ENCODE results near the gene CAP1. TPM values are rescaled to one million over a fixed set of nuclear protein-coding genes. Genes with fewer than 3 reads are reported as not detected.

The CAP1 gene
- total and polyA plus RNA-seq, 10 of the 15 experiments (the other 5 are each of a cell fraction or from before 2014, with no cell fraction given) = 360 to 500 (median 431) TPM

DNA sequence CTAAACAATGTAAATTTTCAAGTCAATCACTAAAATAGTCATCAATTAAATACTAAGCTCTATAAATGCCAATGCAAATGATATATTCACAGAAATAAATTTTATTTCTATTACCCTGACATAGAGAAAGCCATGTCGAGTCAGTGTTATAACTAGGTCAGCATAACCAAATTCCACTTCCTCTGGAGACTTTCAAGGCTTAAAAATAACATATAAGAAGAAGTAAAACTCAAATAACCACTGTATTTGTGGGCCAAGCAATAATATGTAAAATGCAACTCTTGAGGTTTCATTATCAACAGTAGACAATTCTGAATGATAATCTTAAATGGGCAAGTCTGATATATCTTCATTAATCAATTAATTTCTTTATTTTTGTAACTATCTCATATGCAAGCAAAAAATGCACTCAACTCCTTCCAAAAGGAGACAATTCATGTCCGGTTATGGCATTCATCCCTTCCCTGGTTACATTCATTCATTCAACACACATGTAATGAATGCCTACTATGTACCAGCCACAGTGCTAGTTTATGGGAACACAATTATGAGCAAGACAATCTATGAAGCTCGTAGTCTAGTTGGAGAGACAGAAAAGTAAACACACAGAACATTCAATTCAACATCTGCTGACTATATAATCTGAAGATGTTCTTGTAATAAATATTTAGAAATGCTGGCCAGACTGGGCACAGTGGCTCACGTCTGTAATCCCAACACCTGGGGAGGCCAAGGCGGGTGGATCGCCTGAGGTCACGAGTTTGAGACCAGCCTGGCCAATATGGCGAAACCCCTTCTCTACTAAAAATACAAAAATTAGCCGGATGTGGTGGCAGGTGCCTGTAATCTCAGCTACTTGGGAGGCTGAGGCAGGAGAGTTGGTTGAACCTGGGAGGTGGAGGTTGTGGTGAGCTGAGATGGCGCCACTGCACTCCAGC is 37.1 kb upstream of the CAP1 start (continued):
- TF ChIP-seq, protein P1, sequence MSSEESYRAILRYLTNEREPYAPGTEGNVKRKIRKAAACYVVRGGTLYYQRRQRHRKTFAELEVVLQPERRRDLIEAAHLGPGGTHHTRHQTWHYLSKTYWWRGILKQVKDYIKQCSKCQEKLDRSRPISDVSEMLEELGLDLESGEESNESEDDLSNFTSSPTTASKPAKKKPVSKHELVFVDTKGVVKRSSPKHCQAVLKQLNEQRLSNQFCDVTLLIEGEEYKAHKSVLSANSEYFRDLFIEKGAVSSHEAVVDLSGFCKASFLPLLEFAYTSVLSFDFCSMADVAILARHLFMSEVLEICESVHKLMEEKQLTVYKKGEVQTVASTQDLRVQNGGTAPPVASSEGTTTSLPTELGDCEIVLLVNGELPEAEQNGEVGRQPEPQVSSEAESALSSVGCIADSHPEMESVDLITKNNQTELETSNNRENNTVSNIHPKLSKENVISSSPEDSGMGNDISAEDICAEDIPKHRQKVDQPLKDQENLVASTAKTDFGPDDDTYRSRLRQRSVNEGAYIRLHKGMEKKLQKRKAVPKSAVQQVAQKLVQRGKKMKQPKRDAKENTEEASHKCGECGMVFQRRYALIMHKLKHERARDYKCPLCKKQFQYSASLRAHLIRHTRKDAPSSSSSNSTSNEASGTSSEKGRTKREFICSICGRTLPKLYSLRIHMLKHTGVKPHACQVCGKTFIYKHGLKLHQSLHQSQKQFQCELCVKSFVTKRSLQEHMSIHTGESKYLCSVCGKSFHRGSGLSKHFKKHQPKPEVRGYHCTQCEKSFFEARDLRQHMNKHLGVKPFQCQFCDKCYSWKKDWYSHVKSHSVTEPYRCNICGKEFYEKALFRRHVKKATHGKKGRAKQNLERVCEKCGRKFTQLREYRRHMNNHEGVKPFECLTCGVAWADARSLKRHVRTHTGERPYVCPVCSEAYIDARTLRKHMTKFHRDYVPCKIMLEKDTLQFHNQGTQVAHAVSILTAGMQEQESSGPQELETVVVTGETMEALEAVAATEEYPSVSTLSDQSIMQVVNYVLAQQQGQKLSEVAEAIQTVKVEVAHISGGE (CRISPR knock-in tag; IDR thresholded peaks at IDR 0.05) = no peak
- TF ChIP-seq, protein P2, sequence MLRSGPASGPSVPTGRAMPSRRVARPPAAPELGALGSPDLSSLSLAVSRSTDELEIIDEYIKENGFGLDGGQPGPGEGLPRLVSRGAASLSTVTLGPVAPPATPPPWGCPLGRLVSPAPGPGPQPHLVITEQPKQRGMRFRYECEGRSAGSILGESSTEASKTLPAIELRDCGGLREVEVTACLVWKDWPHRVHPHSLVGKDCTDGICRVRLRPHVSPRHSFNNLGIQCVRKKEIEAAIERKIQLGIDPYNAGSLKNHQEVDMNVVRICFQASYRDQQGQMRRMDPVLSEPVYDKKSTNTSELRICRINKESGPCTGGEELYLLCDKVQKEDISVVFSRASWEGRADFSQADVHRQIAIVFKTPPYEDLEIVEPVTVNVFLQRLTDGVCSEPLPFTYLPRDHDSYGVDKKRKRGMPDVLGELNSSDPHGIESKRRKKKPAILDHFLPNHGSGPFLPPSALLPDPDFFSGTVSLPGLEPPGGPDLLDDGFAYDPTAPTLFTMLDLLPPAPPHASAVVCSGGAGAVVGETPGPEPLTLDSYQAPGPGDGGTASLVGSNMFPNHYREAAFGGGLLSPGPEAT (IDR thresholded peaks at IDR 0.05; ENCODE audit: low read depth) = 0 out of 2 replicates have a peak, but pooled peaks have one; percentile 19
- TF ChIP-seq, protein P3, sequence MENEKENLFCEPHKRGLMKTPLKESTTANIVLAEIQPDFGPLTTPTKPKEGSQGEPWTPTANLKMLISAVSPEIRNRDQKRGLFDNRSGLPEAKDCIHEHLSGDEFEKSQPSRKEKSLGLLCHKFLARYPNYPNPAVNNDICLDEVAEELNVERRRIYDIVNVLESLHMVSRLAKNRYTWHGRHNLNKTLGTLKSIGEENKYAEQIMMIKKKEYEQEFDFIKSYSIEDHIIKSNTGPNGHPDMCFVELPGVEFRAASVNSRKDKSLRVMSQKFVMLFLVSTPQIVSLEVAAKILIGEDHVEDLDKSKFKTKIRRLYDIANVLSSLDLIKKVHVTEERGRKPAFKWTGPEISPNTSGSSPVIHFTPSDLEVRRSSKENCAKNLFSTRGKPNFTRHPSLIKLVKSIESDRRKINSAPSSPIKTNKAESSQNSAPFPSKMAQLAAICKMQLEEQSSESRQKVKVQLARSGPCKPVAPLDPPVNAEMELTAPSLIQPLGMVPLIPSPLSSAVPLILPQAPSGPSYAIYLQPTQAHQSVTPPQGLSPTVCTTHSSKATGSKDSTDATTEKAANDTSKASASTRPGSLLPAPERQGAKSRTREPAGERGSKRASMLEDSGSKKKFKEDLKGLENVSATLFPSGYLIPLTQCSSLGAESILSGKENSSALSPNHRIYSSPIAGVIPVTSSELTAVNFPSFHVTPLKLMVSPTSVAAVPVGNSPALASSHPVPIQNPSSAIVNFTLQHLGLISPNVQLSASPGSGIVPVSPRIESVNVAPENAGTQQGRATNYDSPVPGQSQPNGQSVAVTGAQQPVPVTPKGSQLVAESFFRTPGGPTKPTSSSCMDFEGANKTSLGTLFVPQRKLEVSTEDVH (IDR thresholded peaks at IDR 0.05; ENCODE audit: low read depth, partially characterized antibody) = no peak
- TF ChIP-seq BACH1 (IDR thresholded peaks at IDR 0.05; ENCODE audit: borderline replicate concordance) = no peak
- TF ChIP-seq STAT3 (IDR thresholded peaks at IDR 0.05; ENCODE audit: low read depth, low read length) = no peak
- no peak for TF ChIP-seq BCL11A (IDR thresholded peaks at IDR 0.05; ENCODE audit: low read depth, low read length)
- no peak for TF ChIP-seq NR2C1 (IDR thresholded peaks at IDR 0.05)
- no peak; a peak in 1 of 4 replicates for TF ChIP-seq IKZF2 (IDR thresholded peaks at IDR 0.05)
- TF ChIP-seq BMI1 (IDR thresholded peaks at IDR 0.05; ENCODE audit: borderline replicate concordance) = no peak
- TF ChIP-seq POLR2AphosphoS5 (IDR thresholded peaks at IDR 0.05; ENCODE audit: low read length) = no peak
- no peak; the same call in 1 of the 2 replicates for TF ChIP-seq ASH2L (IDR thresholded peaks at IDR 0.05; ENCODE audit: borderline replicate concordance, low read depth)
- TF ChIP-seq SPI1 (IDR thresholded peaks at IDR 0.05; ENCODE audit: borderline replicate concordance, insufficient read depth, low read depth, low read length) = peak; percentile 79
- TF ChIP-seq, protein P4, sequence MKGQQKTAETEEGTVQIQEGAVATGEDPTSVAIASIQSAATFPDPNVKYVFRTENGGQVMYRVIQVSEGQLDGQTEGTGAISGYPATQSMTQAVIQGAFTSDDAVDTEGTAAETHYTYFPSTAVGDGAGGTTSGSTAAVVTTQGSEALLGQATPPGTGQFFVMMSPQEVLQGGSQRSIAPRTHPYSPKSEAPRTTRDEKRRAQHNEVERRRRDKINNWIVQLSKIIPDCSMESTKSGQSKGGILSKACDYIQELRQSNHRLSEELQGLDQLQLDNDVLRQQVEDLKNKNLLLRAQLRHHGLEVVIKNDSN (IDR thresholded peaks at IDR 0.05; ENCODE audit: borderline replicate concordance, extremely low read length, insufficient read depth, low read depth, low read length) = no peak
- no peak for TF ChIP-seq HDGF (IDR thresholded peaks at IDR 0.05)
- peak; percentile 78 for TF ChIP-seq MEF2B (IDR thresholded peaks at IDR 0.05; ENCODE audit: partially characterized antibody, poor library complexity, severe bottlenecking)
- TF ChIP-seq ZZZ3 (IDR thresholded peaks at IDR 0.05; ENCODE audit: control insufficient read depth, insufficient read length, low read depth) = no peak
- TF ChIP-seq RAD51 (IDR thresholded peaks at IDR 0.05) = no peak
- no peak for TF ChIP-seq CREB1 (IDR thresholded peaks at IDR 0.05; ENCODE audit: low read depth)
- no peak for TF ChIP-seq EZH2 (IDR thresholded peaks at IDR 0.05; ENCODE audit: borderline replicate concordance, control insufficient read depth, low read depth, low read length)
